Astrocyte of the cerebellum (primary cell): ENCODE data around the gene MAPKAPK2.

Source experiments
- DNase-seq: peaks from one replicate; pipeline ENCODE4 v3.0.0-alpha.2; 2011; ENCODE audit warnings: low read depth
- H3K4me3 ChIP-seq: 2 replicates; pipeline ENCODE4 v1.5.1; 2011; ENCODE audit warnings: mild to moderate bottlenecking, low read depth, low read length, moderate library complexity
- CTCF ChIP-seq: IDR thresholded peaks from 2 replicates; pipeline ENCODE4 v1.5.1; 2012; ENCODE audit warnings: low read length, low read depth, moderate library complexity, mild to moderate bottlenecking; ENCODE audit errors: missing control alignments
- in situ Hi-C: cut with HindIII; loops from 2 replicates; pipeline ENCODE4 v1.10.0; 2017; ENCODE audit warnings: low sequenced_read_pairs

MAPKAPK2 gene

GRCh38 chr1:206735553-206736031 is 50.9 kb downstream of the MAPKAPK2 start:
- in situ Hi-C loops: loop anchor here (25.0 kb wide), 1 partner anchor 177 kb away; the partner anchor contains the start of gene FCMR
- no peak overlapping the region for H3K4me3 ChIP-seq

GRCh38 chr1:206736878-206737728 is 52.4 kb downstream of the MAPKAPK2 start:
- DNase-seq: no peak
- in situ Hi-C loops: loop anchor here (25.0 kb wide), 1 partner anchor 175 kb away; the partner anchor contains the start of gene FCMR
- H3K4me3 ChIP-seq: no peak overlapping the region
- TF ChIP-seq CTCF: no peak

More at GRCh38 chr1:206735553-206736031, 50.9 kb downstream of the MAPKAPK2 start:
- TF ChIP-seq CTCF: no peak
- no peak for DNase-seq

- no peak overlapping the region for H3K4me3 ChIP-seq
- in situ Hi-C loops: loop anchor here (25.0 kb wide), 1 partner anchor 175 kb away; the partner anchor contains the start of gene FCMR
- DNase-seq: no peak
- TF ChIP-seq CTCF: no peak
Observed at GRCh38 chr1:206737729-206738201, 53.1 kb downstream of the MAPKAPK2 start.

GRCh38 chr1:206738370-206739366 is 54.0 kb downstream of the MAPKAPK2 start:
- no peak for DNase-seq
- no peak overlapping the region for H3K4me3 ChIP-seq
- in situ Hi-C loops: loop anchor here (25.0 kb wide), 1 partner anchor 174 kb away; the partner anchor contains the start of gene FCMR
- peak; percentile 49 for TF ChIP-seq CTCF

- no peak overlapping the region for H3K4me3 ChIP-seq
- no peak for TF ChIP-seq CTCF
- no peak for DNase-seq
- in situ Hi-C loops: loop anchor here (25.0 kb wide), 1 partner anchor 173 kb away; the partner anchor contains the start of gene FCMR
Observed at GRCh38 chr1:206739411-206740076, 54.8 kb downstream of the MAPKAPK2 start.
